B cell (primary cell): ENCODE measurements around the gene PMM1. TPM values are rescaled to one million over a fixed set of nuclear protein-coding genes. Genes with fewer than 3 reads are reported as not detected.
"Not testable (repeated sequence)": the region's sequence is repeated elsewhere in the genome, so short reads cannot be mapped to it uniquely, and the experiment has no call there.

ENCODE experiments used
- ATAC-seq: fragments of 200-7000 bp; cut with Tn5 transposase; one replicate; pipeline ENCODE4 v1.10.0; 2021; ENCODE audit warnings: low read depth, mild to moderate bottlenecking, moderate number of reproducible peaks, moderate library complexity
- CTCF ChIA-PET: fragments of 350-600 bp; sonication (Branson Sonifier 250); formaldehyde crosslinking; loops from one replicate; lab custom pipeline; 2021; ENCODE audit warnings: antibody characterized with exemption, inconsistent platforms; lab: Charles Lee
- POLR2A ChIA-PET: fragments of 350-600 bp; sonication (Branson Sonifier 250); formaldehyde crosslinking; loops from one replicate; lab custom pipeline; 2021; ENCODE audit warnings: antibody characterized with exemption; lab: Charles Lee
- DNase-seq: peaks from one replicate; pipeline ENCODE4 v3.0.0; 2013
- H2AFZ ChIP-seq: 2 replicates; pipeline ENCODE4 v1.6.1; 2012; ENCODE audit warnings: mild to moderate bottlenecking, low read depth, low read length; ENCODE audit not compliant: insufficient read depth, poor library complexity, severe bottlenecking
- H3K27ac ChIP-seq, 2 donors: 1 replicate in 1 of 2; 2 replicates in 1 of 2; pipeline ENCODE4 v1.5.1; 2012 to 2013; ENCODE audit warnings: low read length in 2 of 2, mild to moderate bottlenecking in 2 of 2, moderate library complexity in 1 of 2
- H3K27me3 ChIP-seq, 4 experiments: fragments of 200-600 bp in 1 of 4; sonication (generic) in 1 of 4; replicated peaks in 1 of 4; 1 replicate in 2 of 4; 2 replicates in 2 of 4; pipeline versions ENCODE4 v1.6.1 to v1.7.0; 2013 to 2016; ENCODE audit warnings: low read length in 3 of 4, mild to moderate bottlenecking in 2 of 4, mixed read lengths in 1 of 4, moderate library complexity in 1 of 4; ENCODE audit not compliant: insufficient read depth in 4 of 4, control insufficient read depth in 3 of 4; ENCODE audit errors: control extremely low read depth in 1 of 4
- H3K36me3 ChIP-seq, 2 experiments: replicated peaks in 1 of 2; 1 replicate in 1 of 2; 2 replicates in 1 of 2; pipeline versions ENCODE4 v1.6.1 to v1.7.1; 2013; ENCODE audit warnings: low read length in 1 of 2; ENCODE audit not compliant: insufficient read depth in 2 of 2, control insufficient read depth in 1 of 2; ENCODE audit errors: control extremely low read depth in 1 of 2, extremely low read depth in 1 of 2
- H3K4me1 ChIP-seq, 2 donors: fragments of 200-600 bp in 1 of 2; sonication (generic) in 1 of 2; 1 replicate in 1 of 2; 2 replicates in 1 of 2; pipeline versions ENCODE4 v1.5.1 to v1.6.1; 2013 to 2017; ENCODE audit warnings: low read length in 2 of 2; ENCODE audit not compliant: control insufficient read depth in 2 of 2, insufficient read depth in 2 of 2
- H3K4me2 ChIP-seq: replicated peaks from 2 replicates; pipeline ENCODE3; 2012; ENCODE audit warnings: mild to moderate bottlenecking, low read depth, low read length; ENCODE audit not compliant: poor library complexity, severe bottlenecking
- H3K4me3 ChIP-seq, 5 experiments: fragments of 200-600 bp in 1 of 5; sonication (generic) in 1 of 5; 1 replicate in 3 of 5; 2 replicates in 2 of 5; pipeline versions ENCODE4 v1.5.1 to v1.7.0; 2011 to 2016; ENCODE audit warnings: low read length in 4 of 5, mild to moderate bottlenecking in 4 of 5, low read depth in 2 of 5, control low read depth in 1 of 5, moderate library complexity in 1 of 5; ENCODE audit not compliant: insufficient read depth in 1 of 5; ENCODE audit errors: control extremely low read depth in 1 of 5, extremely low read depth in 1 of 5
- H3K79me2 ChIP-seq: fragments of 200-600 bp; sonication (generic); one replicate; pipeline ENCODE4 v1.6.0; 2016; ENCODE audit warnings: low read length; ENCODE audit not compliant: control insufficient read depth, insufficient read depth
- H3K9ac ChIP-seq: fragments of 200-600 bp; sonication (generic); 2 replicates; pipeline ENCODE4 v1.6.1; 2017; ENCODE audit warnings: mild to moderate bottlenecking, low read length, moderate library complexity
- H3K9me3 ChIP-seq, 3 donors: one replicate each; pipeline versions ENCODE4 v1.6.1 to v1.7.1; 2013; ENCODE audit warnings: low read length in 2 of 3; ENCODE audit not compliant: control insufficient read depth in 2 of 3, insufficient read depth in 1 of 3; ENCODE audit errors: control extremely low read depth in 1 of 3
- H4K20me1 ChIP-seq: 2 replicates; pipeline ENCODE4 v1.6.0; 2012; ENCODE audit warnings: mild to moderate bottlenecking, low read length; ENCODE audit not compliant: insufficient read depth, control insufficient read depth, poor library complexity, severe bottlenecking
- H3K27ac Mint-ChIP-seq: one replicate; pipeline ENCODE4 v1.8.0; 2021; ENCODE audit warnings: mixed read lengths
- H3K27me3 Mint-ChIP-seq: one replicate; pipeline ENCODE4 v1.8.0; 2021; ENCODE audit warnings: mixed read lengths
- H3K4me1 Mint-ChIP-seq: one replicate; pipeline ENCODE4 v1.8.0; 2021; ENCODE audit warnings: mixed read lengths
- H3K4me3 Mint-ChIP-seq: one replicate; pipeline ENCODE4 v1.8.0; 2021; ENCODE audit warnings: mixed read lengths
- H3K9me3 Mint-ChIP-seq: one replicate; pipeline ENCODE4 v1.8.0; 2022; ENCODE audit warnings: mixed read lengths; ENCODE audit not compliant: insufficient read depth
- EZH2 ChIP-seq: IDR thresholded peaks from 2 replicates; pipeline ENCODE4 v1.6.1; 2012; ENCODE audit warnings: borderline replicate concordance, low read depth, mild to moderate bottlenecking, moderate library complexity, low read length; ENCODE audit not compliant: insufficient read depth, poor library complexity, severe bottlenecking
- WGBS: methylation state at CpG from one replicate; pipeline ENCODE4 v1.1.5; 2013; ENCODE audit warnings: missing lambda C conversion rate; ENCODE audit not compliant: insufficient coverage; 5-methylcytosine and 5-hydroxymethylcytosine counted together
- intact Hi-C: fragments of 100-400 bp; cut with micrococcal nuclease; formaldehyde crosslinking; loops from one replicate; pipeline ENCODE4 v1.10.0; 2022
- polyA plus RNA-seq: library from polyadenylated mRNA; depleted of rRNA; stranded (reverse); fragments of >200 nt; gene quantifications from 2 replicates; pipeline ENCODE4 v1.2.3, GENCODE V29; 2012
- total RNA-seq, 2 donors: library from RNA; stranded (reverse); fragments of 120-200 nt in 1 of 2; gene quantifications; 1 replicate in 1 of 2; 2 replicates in 1 of 2; pipeline versions ENCODE4 v1.2.3 to v1.2.4, GENCODE V29; 2013 to 2022
- TF ChIP-seq, protein P1 (sequence below): fragments of 200-600 bp; IDR thresholded peaks from one replicate; pipeline ENCODE4 v1.8.0; 2022; ENCODE audit warnings: antibody characterized with exemption, mild to moderate bottlenecking

PMM1 gene
- total and polyA plus RNA-seq, 2 donors (not counting 1 experiment from before 2014, with no cell fraction given) = 23.3 to 24.8 TPM

DNA sequence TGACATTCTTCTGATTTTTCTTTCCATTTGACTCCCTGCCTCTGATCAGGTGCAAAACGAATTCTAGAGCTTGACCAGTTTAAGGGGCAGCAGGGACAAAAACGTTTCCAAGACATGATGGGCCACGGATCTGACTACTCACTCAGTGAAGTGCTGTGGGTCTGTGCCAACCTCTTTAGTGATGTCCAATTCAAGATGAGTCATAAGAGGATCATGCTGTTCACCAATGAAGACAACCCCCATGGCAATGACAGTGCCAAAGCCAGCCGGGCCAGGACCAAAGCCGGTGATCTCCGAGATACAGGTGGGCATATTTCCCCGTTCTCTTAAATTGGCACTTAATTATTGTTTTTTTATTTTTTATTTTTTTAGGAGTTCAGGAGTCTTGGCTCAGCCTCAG, 46.8 kb upstream of the PMM1 start:
- Histone ChIP-seq H3K4me3 (no peak overlapping the region), H3K9ac (no peak overlapping the region), H3K79me2 (peaks cover 37% of the 10 kb centered on the region), H4K20me1 (peaks cover 28% of the 10 kb centered on the region), H3K27me3 (no peaks in the 10 kb centered on the region), H3K4me2 (no peak overlapping the region), H2AFZ (no peak overlapping the region), H3K36me3 (peaks cover 3 to 64% of the 10 kb centered on the region in 2 experiments), H3K9me3 (no peaks in the 10 kb centered on the region), H3K27ac (no peak overlapping the region), H3K4me1 (no peaks in the 10 kb centered on the region)
- no peak for TF ChIP-seq EZH2
- TF ChIP-seq, protein P1, sequence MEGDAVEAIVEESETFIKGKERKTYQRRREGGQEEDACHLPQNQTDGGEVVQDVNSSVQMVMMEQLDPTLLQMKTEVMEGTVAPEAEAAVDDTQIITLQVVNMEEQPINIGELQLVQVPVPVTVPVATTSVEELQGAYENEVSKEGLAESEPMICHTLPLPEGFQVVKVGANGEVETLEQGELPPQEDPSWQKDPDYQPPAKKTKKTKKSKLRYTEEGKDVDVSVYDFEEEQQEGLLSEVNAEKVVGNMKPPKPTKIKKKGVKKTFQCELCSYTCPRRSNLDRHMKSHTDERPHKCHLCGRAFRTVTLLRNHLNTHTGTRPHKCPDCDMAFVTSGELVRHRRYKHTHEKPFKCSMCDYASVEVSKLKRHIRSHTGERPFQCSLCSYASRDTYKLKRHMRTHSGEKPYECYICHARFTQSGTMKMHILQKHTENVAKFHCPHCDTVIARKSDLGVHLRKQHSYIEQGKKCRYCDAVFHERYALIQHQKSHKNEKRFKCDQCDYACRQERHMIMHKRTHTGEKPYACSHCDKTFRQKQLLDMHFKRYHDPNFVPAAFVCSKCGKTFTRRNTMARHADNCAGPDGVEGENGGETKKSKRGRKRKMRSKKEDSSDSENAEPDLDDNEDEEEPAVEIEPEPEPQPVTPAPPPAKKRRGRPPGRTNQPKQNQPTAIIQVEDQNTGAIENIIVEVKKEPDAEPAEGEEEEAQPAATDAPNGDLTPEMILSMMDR = no peak
- Mint-ChIP-seq H3K4me3 (no peak overlapping the region), H3K4me1 (no peaks in the 10 kb centered on the region), H3K27ac (no peak overlapping the region), H3K9me3 (no peaks in the 10 kb centered on the region), H3K27me3 (no peaks in the 10 kb centered on the region)
- DNase-seq = no peak
- ATAC-seq = no peak
- 95% methylated on average over 3 of the region's 7 CpGs for WGBS
- intact Hi-C loops = no loop called here
- ChIA-PET CTCF (no interaction called here), POLR2A (no interaction called here)

DNA sequence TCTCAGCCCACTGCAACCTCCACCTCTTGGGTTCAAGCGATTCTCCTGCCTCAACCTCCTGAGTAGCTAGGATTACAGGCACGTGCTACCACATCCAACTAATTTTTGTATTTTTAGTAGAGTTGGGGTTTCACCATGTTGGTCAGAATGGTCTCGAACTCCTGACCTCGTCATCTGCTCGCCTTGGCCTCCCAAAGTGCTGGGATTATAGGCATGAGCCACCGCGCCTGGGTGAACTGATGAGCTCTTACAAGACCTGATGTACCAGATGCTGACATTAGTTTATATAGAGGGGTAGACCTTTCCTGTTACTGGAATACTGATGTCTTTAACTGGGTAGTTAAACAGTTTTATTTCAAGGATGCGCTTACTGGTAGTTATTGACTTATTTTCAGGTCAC, 45.0 kb upstream of the PMM1 start:
- peaks cover 25% of the 10 kb centered on the region for H4K20me1 ChIP-seq
- CTCF ChIA-PET, H3K27ac Mint-ChIP-seq, H3K4me3 ChIP-seq, H3K4me1 ChIP-seq, H3K9ac ChIP-seq, H3K9me3 Mint-ChIP-seq, H3K27ac ChIP-seq, H3K4me3 Mint-ChIP-seq, H3K27me3 ChIP-seq, H3K27me3 Mint-ChIP-seq, POLR2A ChIA-PET, H3K9me3 ChIP-seq, DNase-seq, ATAC-seq, intact Hi-C loops, H2AFZ ChIP-seq, H3K4me1 Mint-ChIP-seq, H3K4me2 ChIP-seq: not testable (repeated sequence)
- H3K36me3 ChIP-seq = peaks cover 2 to 59% of the 10 kb centered on the region in 2 experiments
- peaks cover 31% of the 10 kb centered on the region for H3K79me2 ChIP-seq
- WGBS = 92% methylated on average over 5 of the region's 8 CpGs

DNA sequence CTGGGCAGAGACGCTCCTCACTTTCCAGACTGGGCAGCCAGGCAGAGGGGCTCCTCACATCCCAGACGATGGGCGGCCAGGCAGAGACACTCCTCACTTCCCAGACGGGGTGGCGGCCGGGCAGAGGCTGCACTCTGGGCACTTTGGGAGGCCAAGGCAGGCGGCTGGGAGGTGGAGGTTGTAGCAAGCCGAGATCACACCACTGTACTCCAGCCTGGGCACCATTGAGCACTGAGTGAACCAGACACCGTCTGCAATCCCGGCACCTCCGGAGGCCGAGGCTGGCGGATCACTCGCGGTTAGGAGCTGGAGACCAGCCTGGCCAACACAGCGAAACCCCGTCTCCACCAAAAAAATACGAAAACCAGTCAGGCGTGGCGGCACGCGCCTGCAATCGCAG, 42.0 kb upstream of the PMM1 start:
- intact Hi-C loops, POLR2A ChIA-PET, H3K9me3 Mint-ChIP-seq, H3K4me3 Mint-ChIP-seq, H3K4me3 ChIP-seq, ATAC-seq, H3K9ac ChIP-seq, H3K27ac Mint-ChIP-seq, H3K4me1 ChIP-seq, H3K4me2 ChIP-seq, H3K4me1 Mint-ChIP-seq, H3K27me3 ChIP-seq, CTCF ChIA-PET, DNase-seq, H3K27ac ChIP-seq, H3K27me3 Mint-ChIP-seq, H2AFZ ChIP-seq, H3K9me3 ChIP-seq: not testable (repeated sequence)
- 100% methylated on average over 4 of the region's 23 CpGs for WGBS
- Histone ChIP-seq H4K20me1 (peaks cover 53% of the 10 kb centered on the region), H3K36me3 (peaks cover 0 to 58% of the 10 kb centered on the region in 2 experiments), H3K79me2 (peaks cover 43% of the 10 kb centered on the region)
